Measurements from ENCODE around the gene CFAP45.

- TF ChIP-seq CTCF (IDR thresholded peaks at IDR 0.05): no peak
- no peak for TF ChIP-seq POLR2A (IDR thresholded peaks at IDR 0.05)
These were observed 69.2 kb downstream of the CFAP45 start for GRCh38 chr1:159830722-159831121.
